ELF-1 (cell line): Measurements from ENCODE around the gene RC3H1.
"Not testable (repeated sequence)": the region's sequence is repeated elsewhere in the genome, so short reads cannot be mapped to it uniquely, and the experiment has no call there.

Experiments used
- DNase-seq: peaks from one replicate; pipeline ENCODE4 v3.0.0-alpha.2; 2016; ENCODE audit warnings: low read depth, low spot score

Gene RC3H1

DNA sequence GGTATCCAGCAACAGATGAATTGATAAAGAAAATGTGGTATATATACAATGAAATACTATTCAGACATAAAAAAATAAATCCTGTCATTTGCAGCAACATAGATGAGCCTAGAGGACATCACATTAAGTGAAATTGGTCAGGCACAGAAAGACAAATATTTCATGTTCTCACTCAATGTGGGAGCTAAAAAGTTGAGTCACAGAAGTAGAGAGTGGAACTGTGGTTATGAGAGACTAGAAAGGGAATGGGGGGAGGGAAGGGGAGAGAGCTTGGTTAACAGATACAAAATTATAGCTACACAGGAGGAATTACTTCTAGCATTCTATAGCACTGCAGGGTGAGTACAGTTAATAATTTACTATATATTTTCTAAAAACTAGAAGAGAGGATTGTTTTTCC lies 68.0 kb downstream of the RC3H1 start:
- no peak for DNase-seq

DNA sequence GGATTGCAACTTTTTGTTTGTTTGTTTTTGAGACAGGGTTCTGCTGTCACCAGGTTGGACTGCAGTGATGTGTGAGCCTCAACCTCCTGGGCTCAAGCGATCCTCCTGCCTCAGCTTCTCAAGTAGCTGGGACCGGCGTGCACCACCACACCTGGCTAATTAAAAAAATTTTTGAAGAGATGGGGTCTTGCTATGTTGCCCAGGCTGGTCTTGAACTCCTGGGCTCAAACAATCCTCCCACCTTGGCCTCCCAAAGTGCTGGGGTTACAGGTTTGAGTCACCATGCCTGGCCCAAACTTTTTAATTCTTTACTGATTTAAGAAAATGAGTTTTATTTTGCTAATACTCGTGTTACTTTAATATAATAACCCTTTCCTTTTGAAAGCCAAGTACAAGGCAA lies 73.6 kb downstream of the RC3H1 start:
- DNase-seq = no peak

DNA sequence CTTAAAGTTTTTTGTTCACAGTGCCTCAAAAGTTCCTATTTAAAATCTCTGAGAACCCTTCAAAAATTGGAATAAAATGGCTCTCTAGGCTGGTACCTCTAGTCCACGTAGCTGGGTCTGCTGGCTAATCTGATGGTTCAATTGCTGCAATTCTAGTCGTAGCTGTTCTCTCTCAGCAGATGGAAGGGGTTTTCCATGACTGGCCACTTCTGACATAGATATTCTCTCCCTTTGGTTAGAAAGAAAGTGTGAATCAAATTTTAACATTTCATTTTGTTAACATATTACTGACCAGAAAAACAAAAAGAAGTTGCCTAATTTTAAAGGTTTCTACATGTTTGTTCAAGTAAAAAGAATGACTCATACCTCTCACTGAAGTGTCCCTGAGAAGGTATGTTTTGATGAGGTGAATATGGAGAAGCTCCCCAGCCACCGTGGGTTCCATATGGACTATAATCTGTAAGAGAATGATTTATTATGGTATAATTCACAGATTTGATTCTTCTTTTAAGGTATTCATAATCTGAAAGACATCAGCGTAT lies 75.7 kb downstream of the RC3H1 start:
- DNase-seq = no peak

DNA sequence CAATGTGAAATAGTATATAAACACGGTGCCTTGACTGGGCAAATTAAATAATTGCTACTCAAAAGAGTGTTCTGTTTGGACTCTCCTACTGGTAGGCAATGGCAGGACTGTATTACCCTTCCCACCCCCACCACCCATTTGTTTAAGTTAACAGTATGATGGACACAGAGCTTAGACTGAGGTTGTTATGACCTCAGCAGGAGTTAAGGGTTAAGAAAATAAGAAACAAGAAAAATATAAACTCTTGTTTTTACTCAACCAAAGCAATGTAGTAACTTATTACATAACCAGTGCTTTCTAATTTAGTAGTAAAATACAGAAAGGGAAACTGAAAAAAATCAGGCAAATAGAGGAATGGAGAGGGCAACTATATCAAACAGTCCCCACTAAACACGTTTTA lies 85.1 kb downstream of the RC3H1 start:
- no peak for DNase-seq

GRCh38 chr1:173934440-173934839 lies 87.7 kb downstream of the RC3H1 start:
- DNase-seq = no peak

GRCh38 chr1:173930541-173930940 lies 91.6 kb downstream of the RC3H1 start:
- DNase-seq = not testable (repeated sequence)

DNA sequence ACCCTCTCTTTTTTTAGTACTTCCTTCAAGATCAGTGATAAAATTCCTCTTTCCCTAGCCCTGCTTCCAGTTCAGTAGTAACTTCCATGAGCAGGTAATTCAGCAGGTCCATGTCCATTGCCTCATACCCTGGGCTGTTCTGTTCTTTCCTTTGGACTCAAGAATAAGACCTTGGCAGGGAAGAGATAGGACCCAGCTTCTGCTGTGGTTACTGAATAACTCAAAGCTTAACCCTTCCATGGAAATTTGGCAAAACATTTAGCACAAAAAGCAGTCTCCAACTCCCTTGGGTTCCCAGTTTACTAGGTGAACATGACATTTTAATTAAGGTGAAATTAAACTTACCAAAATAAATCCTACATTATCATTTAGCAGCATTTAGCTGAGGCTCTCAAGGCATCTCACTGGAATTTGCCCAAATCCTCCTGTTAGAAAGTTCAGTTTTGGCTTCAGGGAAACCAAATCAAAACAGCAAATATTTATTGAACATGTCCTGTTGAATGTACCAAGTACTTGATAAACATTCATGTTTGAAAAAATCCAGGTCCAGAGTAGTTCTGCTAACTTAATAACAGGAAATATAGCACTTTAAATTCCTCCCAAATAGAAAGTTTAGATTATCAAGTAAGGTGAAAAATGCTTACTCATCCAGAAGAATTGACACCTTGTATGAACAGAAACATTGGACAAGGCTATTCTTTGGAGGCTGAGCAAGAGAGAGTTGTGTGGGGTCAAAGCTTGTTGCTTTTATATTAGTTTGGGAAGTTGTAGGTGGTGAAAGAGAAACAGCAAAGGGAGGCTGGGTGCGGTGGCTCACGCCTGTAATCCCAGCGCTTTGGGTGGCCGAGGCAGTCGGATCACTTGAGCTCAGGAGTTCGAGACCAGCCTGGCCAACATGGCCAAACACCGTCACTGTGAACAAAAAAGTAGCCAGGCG lies 96.6 kb downstream of the RC3H1 start:
- no peak for DNase-seq

GRCh38 chr1:173920861-173921260 lies 101.3 kb downstream of the RC3H1 start:
- DNase-seq = no peak

GRCh38 chr1:173917635-173918493 lies 104.3 kb downstream of the RC3H1 start:
- DNase-seq = no peak

- DNase-seq = no peak
Observed at GRCh38 chr1:173917149-173917548, 105.0 kb downstream of the RC3H1 start, which contains the start of gene SERPINC1. SERPINC1 (minus strand) TSS chr1:173917327; CDS start chr1:173917259, 68 bp downstream.

DNA sequence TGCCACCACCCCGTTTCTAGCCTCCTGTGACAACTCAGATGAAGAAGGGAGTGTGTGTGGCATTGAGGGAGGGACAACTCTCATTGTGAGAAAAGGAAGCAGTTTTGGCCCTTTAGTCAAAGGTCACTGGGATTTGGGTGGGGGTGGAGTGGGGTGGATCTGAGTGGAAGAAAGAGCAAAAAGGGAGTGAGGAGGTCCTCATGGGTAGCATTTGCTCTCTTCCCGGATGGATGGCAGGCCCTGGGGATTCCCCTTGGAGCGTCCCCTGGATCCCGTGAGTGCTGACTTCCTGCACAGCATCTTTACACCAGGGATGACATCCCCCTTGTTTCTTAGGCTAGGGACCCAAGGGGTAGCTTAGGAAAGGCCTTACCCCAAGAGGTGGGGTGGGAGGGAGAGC lies 105.5 kb downstream of the RC3H1 start:
- DNase-seq = no peak

- DNase-seq = no peak
Observed at GRCh38 chr1:173915596-173915995, 106.6 kb downstream of the RC3H1 start.

GRCh38 chr1:173914366-173914871 lies 107.7 kb downstream of the RC3H1 start:
- peak; percentile 50 for DNase-seq

GRCh38 chr1:173913111-173913510 lies 109.0 kb downstream of the RC3H1 start:
- DNase-seq = no peak

GRCh38 chr1:173903827-173904531 lies 118.2 kb downstream of the RC3H1 start:
- DNase-seq = no peak

- DNase-seq = no peak
Observed at GRCh38 chr1:173900992-173901391, 121.2 kb downstream of the RC3H1 start.

- no peak for DNase-seq
Observed at GRCh38 chr1:173900427-173900826, 121.7 kb downstream of the RC3H1 start.

- no peak for DNase-seq
Observed at GRCh38 chr1:173894189-173894588, 128.0 kb downstream of the RC3H1 start.

DNA sequence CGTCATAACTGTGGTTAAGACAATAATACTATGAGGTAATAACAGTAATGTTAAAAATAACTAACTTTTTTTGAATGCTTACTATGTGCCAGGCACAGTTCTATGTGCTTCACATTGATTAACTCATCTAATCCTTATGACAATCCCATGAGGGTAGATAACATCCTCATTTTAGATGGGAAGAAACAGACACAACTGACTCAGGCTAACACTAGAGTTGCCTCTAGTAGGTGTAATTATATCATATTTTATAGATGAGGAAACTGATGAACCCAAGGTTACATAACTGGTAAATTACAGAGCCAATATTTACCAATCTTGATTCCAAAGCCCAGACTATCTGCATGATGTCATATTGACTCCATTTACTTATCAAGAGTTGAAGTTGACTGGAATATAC lies 128.5 kb downstream of the RC3H1 start:
- no peak for DNase-seq

DNA sequence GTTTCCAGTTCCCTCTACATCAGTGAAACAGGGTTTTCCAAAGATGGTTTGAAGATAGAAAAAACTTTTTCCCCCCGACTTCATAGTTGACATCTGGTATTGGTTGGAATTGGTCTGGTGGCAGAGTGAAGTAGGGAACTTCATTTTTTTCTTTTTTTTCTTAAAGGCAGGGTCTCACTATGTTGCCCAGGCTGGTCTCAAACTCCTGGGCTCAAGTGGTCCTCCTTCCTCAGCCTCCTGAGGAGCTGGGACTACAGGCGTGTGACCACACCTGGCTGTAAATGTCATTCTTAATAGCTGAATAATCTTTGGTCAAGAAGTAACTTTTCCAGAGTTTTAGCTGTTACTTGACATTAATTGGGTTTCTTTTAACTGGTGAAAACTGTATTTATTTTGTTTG lies 132.3 kb downstream of the RC3H1 start:
- DNase-seq = no peak

- DNase-seq = no peak
Observed at GRCh38 chr1:173888749-173889148, 133.4 kb downstream of the RC3H1 start.
